Muscle layer of duodenum (tissue), 2 donors: Measurements from ENCODE around the gene IL17RA.
"Not testable (repeated sequence)": the region's sequence is repeated elsewhere in the genome, so short reads cannot be mapped to it uniquely, and the experiment has no call there.

Experiments used
- H3K27ac ChIP-seq: one replicate; pipeline ENCODE4 v1.7.0; 2013; ENCODE audit warnings: mild to moderate bottlenecking, low read length
- H3K27me3 ChIP-seq: one replicate; pipeline ENCODE4 v1.7.0; 2013; ENCODE audit warnings: low read depth, mild to moderate bottlenecking, control low read depth, low read length
- H3K36me3 ChIP-seq, 2 donors: one replicate each; pipeline ENCODE4 v1.7.0; 2013; ENCODE audit warnings: low read length in 2 of 2, control low read depth in 1 of 2, mild to moderate bottlenecking in 1 of 2; ENCODE audit not compliant: insufficient read depth in 2 of 2, control insufficient read depth in 1 of 2
- H3K4me1 ChIP-seq, 2 donors: one replicate each; pipeline ENCODE4 v1.7.0; 2013; ENCODE audit warnings: low read length in 2 of 2, mild to moderate bottlenecking in 2 of 2, control low read depth in 1 of 2, moderate library complexity in 1 of 2; ENCODE audit not compliant: insufficient read depth in 2 of 2, control insufficient read depth in 1 of 2
- H3K4me3 ChIP-seq, 2 donors: one replicate each; pipeline ENCODE4 v1.7.0; 2013; ENCODE audit warnings: low read length in 2 of 2, low read depth in 1 of 2, mild to moderate bottlenecking in 1 of 2
- H3K9me3 ChIP-seq, 2 donors: one replicate each; pipeline ENCODE4 v1.7.0; 2013; ENCODE audit warnings: low read length in 2 of 2, control low read depth in 1 of 2, mild to moderate bottlenecking in 1 of 2; ENCODE audit not compliant: control insufficient read depth in 1 of 2
- donor health status: healthy.

IL17RA gene

GRCh38 chr22:17135153-17135760, 50.5 kb downstream of the IL17RA start:
- H3K4me1 ChIP-seq, result no peaks in the 10 kb centered on the region
- peaks cover 10 to 30% of the 10 kb centered on the region in 2 donors for H3K36me3 ChIP-seq
- no peak overlapping the region for H3K4me3 ChIP-seq
- H3K9me3 ChIP-seq, result no peaks in the 10 kb centered on the region
- no peaks in the 10 kb centered on the region for H3K27me3 ChIP-seq
- H3K27ac ChIP-seq, result no peak overlapping the region

GRCh38 chr22:17137170-17137569, 52.4 kb downstream of the IL17RA start:
- H3K27ac ChIP-seq, result no peak overlapping the region
- peaks cover 27 to 46% of the 10 kb centered on the region in 2 donors for H3K36me3 ChIP-seq
- H3K4me1 ChIP-seq, result no peaks in the 10 kb centered on the region
- no peak overlapping the region for H3K4me3 ChIP-seq
- no peaks in the 10 kb centered on the region for H3K9me3 ChIP-seq
- no peaks in the 10 kb centered on the region for H3K27me3 ChIP-seq

DNA sequence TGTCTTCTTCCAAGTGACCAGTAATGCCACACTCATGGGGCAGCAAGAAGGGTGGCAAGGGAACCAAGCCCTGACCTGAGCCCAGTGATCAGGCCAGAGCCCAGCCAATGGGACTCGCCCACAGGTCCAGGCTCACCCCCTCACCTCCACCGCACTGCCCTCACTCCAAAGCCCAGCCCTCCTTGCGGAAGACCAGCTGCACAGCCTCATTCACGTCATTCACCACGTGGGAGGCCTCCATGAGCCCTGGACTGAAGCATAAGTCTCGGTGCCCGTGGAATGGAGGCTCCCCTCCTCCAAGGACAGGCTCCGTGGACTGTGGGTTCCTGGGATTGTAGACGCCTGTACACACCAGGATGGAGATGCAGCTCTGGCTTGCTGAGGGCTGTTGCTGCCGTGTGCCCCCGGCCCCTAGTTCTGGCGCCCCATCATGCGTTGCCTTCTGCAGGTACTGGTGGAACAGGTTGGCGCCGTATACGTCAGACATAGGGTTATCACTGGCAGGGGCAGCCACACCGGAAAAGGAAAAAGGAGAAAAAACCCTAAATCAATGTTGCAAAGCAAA, 53.1 kb downstream of the IL17RA start:
- Histone ChIP-seq H3K4me1 (no peaks in the 10 kb centered on the region), H3K36me3 (peaks cover 34 to 49% of the 10 kb centered on the region in 2 donors), H3K27me3 (no peaks in the 10 kb centered on the region), H3K9me3 (no peaks in the 10 kb centered on the region), H3K27ac (no peak overlapping the region), H3K4me3 (no peak overlapping the region)

GRCh38 chr22:17138513-17138912, 53.7 kb downstream of the IL17RA start:
- Histone ChIP-seq H3K36me3 (peaks cover 40 to 55% of the 10 kb centered on the region in 2 donors), H3K27ac (no peak overlapping the region), H3K9me3 (no peaks in the 10 kb centered on the region), H3K4me3 (no peak overlapping the region), H3K4me1 (no peaks in the 10 kb centered on the region), H3K27me3 (no peaks in the 10 kb centered on the region)

DNA sequence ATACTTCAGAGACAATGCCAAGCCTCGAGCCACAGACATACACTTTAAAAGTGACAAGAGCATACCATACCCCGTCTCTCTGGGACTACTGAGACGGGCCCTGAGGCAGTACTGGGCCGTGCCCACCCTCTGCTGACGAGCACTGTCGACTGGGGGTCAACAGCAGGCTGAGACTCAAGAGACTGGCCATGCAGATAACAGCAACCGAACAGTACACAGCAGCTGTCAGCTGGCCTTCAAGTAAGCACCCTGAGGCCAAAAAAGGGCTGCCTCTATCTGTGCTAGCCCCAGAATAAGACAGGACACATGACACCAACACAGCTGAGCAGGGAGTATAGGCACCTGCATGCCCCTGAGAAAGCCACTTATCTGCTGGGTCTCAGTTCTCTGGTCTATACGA, 55.2 kb downstream of the IL17RA start:
- Histone ChIP-seq H3K4me3 (no peak overlapping the region), H3K27ac (no peak overlapping the region), H3K36me3 (peaks cover 45 to 67% of the 10 kb centered on the region in 2 donors), H3K9me3 (no peaks in the 10 kb centered on the region), H3K4me1 (no peaks in the 10 kb centered on the region), H3K27me3 (no peaks in the 10 kb centered on the region)

GRCh38 chr22:17140826-17141766, 56.3 kb downstream of the IL17RA start:
- Histone ChIP-seq H3K4me1 (no peaks in the 10 kb centered on the region), H3K27me3 (no peaks in the 10 kb centered on the region), H3K9me3 (no peaks in the 10 kb centered on the region), H3K27ac (no peak overlapping the region), H3K36me3 (peaks cover 47 to 67% of the 10 kb centered on the region in 2 donors), H3K4me3 (no peak overlapping the region)

GRCh38 chr22:17143101-17143500, 58.3 kb downstream of the IL17RA start:
- H3K36me3 ChIP-seq, result peaks cover 52 to 57% of the 10 kb centered on the region in 2 donors
- no peak overlapping the region for H3K4me3 ChIP-seq

DNA sequence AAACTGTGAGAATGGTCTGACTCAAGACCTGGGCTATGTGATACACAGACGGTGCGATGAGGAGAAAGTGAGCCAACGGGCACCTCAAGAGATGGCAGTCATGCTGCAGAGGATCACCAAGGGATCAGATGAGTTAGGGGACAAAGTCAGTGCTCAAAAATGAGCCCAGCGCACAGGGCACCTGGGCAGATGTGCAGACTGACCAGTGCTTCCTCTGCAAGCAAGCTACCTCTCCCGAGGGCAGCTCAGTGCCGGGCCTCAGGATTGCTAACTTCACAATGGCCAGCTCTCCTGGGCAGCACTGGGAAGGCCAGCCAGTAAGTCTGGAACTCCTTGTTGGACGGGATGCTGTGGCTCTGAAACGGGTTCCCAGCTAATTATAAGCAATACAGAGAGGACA, 59.0 kb downstream of the IL17RA start:
- H3K4me1 ChIP-seq, result no peaks in the 10 kb centered on the region
- H3K36me3 ChIP-seq, result peaks cover 46 to 54% of the 10 kb centered on the region in 2 donors
- no peaks in the 10 kb centered on the region for H3K9me3 ChIP-seq

More at GRCh38 chr22:17143101-17143500, 58.3 kb downstream of the IL17RA start:
- no peaks in the 10 kb centered on the region for H3K27me3 ChIP-seq
- no peaks in the 10 kb centered on the region for H3K9me3 ChIP-seq
- no peak overlapping the region for H3K27ac ChIP-seq
- no peaks in the 10 kb centered on the region for H3K4me1 ChIP-seq

DNA sequence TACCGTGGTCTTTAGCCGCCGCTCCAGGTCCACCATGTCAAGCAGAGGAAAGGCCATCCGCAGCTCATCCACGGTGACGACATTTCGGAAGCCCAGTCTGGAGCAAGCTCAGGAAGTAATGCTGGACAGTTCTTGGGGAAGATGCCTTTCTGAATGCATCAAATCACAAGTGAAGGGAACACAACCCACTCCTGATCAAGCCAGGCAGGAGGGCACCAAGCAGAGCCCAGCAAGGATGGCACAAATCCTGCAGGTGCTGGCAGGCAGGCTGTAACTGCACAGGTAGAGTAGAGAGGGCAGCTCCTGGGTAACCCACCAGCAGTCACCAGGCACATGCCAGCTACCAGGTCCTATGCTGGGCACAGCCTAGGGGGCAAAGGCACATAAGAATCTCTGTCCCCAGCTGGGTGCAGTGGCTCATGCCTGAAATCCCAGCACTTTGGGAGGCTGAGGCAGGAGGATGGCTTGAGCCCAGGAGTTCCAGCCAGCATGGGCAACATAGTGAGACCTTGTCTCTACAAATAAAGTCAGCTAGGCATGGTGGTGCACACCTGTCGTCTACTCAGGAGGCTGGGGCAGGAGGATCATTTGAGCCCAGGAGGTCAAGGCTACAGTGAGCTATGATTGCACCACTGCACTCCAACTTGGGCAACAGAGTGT, 60.4 kb downstream of the IL17RA start:
- no peaks in the 10 kb centered on the region for H3K27me3 ChIP-seq
- H3K9me3 ChIP-seq, result no peaks in the 10 kb centered on the region
- H3K27ac ChIP-seq, result no peak overlapping the region
- H3K4me3 ChIP-seq, result no peak overlapping the region
- H3K36me3 ChIP-seq, result peaks cover 43 to 47% of the 10 kb centered on the region in 2 donors
- peaks cover 0 to 4% of the 10 kb centered on the region in 2 donors for H3K4me1 ChIP-seq

More for the DNA sequence above, 59.0 kb downstream of the IL17RA start:
- Histone ChIP-seq H3K27me3 (no peaks in the 10 kb centered on the region), H3K4me3 (no peak overlapping the region), H3K27ac (no peak overlapping the region)

DNA sequence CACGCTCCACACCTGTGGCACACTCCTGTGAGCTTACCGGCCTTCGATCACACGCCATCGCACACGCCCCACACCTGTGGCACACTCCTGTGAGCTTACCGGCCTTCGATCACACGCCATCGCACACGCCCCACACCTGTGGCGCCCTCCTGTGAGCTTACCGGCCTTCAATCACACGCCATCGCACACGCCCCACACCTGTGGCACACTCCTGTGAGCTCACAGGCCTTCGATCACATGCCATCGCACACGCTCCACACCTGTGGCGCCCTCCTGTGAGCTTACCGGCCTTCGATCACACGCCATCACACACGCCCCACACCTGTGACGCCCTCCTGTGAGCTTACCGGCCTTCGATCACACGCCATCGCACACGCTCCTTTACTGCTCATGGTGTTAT, 62.7 kb downstream of the IL17RA start:
- H3K27ac ChIP-seq, H3K9me3 ChIP-seq, H3K4me3 ChIP-seq, H3K4me1 ChIP-seq, H3K27me3 ChIP-seq: not testable (repeated sequence)
- H3K36me3 ChIP-seq, result peaks cover 22 to 29% of the 10 kb centered on the region in 2 donors
